ENCODE data around the gene OR56A1. TPM values are rescaled to one million over a fixed set of nuclear protein-coding genes. Genes with fewer than 3 reads are reported as not detected.
A peak's percentile ranks its signal among the peaks of the same experiment; 100 is the strongest.
"Not testable (repeated sequence)": the region's sequence is repeated elsewhere in the genome, so short reads cannot be mapped to it uniquely, and the experiment has no call there.

OR56A1 gene
- total RNA-seq (2014; rRNA removed; shearing (Covaris generic)) = under 0.01 TPM in 1 of 2 replicates, not detected in the other

GRCh38 chr11:6030708-6031405, at the start of gene OR56A1:
Gene OR56A1, minus strand, starts transcription at chr11:6030758. Its CDS starts 3,066 bp downstream, at chr11:6027692.
- DNase-seq (ENCODE audit: low read depth) = no peak

GRCh38 chr11:6079463-6079862, 48.9 kb upstream of the OR56A1 start:
- no peak for DNase-seq (ENCODE audit: low read depth)

- no peak for DNase-seq (ENCODE audit: low read depth)
Observed at GRCh38 chr11:6077723-6078122, 47.2 kb upstream of the OR56A1 start.

GRCh38 chr11:6076443-6076842, 45.9 kb upstream of the OR56A1 start:
- DNase-seq (ENCODE audit: low read depth) = not testable (repeated sequence)

GRCh38 chr11:6067502-6067901, 36.9 kb upstream of the OR56A1 start:
- no peak for DNase-seq (ENCODE audit: low read depth)

GRCh38 chr11:6062691-6063358, 32.3 kb upstream of the OR56A1 start:
- no peak for DNase-seq (ENCODE audit: low read depth)

- DNase-seq (ENCODE audit: low read depth) = peak; percentile 13
Observed at GRCh38 chr11:6061475-6061874, 30.9 kb upstream of the OR56A1 start.

- DNase-seq (ENCODE audit: low read depth) = no peak
Observed at GRCh38 chr11:6057452-6057851, 26.9 kb upstream of the OR56A1 start.

- DNase-seq (ENCODE audit: low read depth) = no peak
Observed at GRCh38 chr11:6055569-6055968, 25.0 kb upstream of the OR56A1 start.

- no peak for DNase-seq (ENCODE audit: low read depth)
Observed at GRCh38 chr11:6052374-6052773, 21.8 kb upstream of the OR56A1 start.

GRCh38 chr11:6040874-6041273, 10.3 kb upstream of the OR56A1 start:
- no peak for DNase-seq (ENCODE audit: low read depth)

GRCh38 chr11:6027501-6027900, 3.1 kb downstream of the OR56A1 start:
- peak; percentile 17 for DNase-seq (ENCODE audit: low read depth)

- DNase-seq (ENCODE audit: low read depth) = no peak
Observed at GRCh38 chr11:6025056-6025455, 5.5 kb downstream of the OR56A1 start.

- peak; percentile 13 for DNase-seq (ENCODE audit: low read depth)
Observed at GRCh38 chr11:6022956-6023355, 7.6 kb downstream of the OR56A1 start.

- DNase-seq (ENCODE audit: low read depth) = no peak
Observed at GRCh38 chr11:6013042-6013441, 17.5 kb downstream of the OR56A1 start.

GRCh38 chr11:6012035-6012668, 18.4 kb downstream of the OR56A1 start:
- no peak for DNase-seq (ENCODE audit: low read depth)

GRCh38 chr11:6006846-6007245, 23.7 kb downstream of the OR56A1 start, which contains the start of gene OR56A4:
Gene OR56A4, minus strand, starts transcription at chr11:6006946. Its CDS starts 3,954 bp downstream, at chr11:6002992.
- no peak for DNase-seq (ENCODE audit: low read depth)

GRCh38 chr11:6006395-6006794, 24.2 kb downstream of the OR56A1 start:
- DNase-seq (ENCODE audit: low read depth) = no peak

- no peak for DNase-seq (ENCODE audit: low read depth)
Observed at GRCh38 chr11:6002202-6002699, 28.3 kb downstream of the OR56A1 start.

- no peak for DNase-seq (ENCODE audit: low read depth)
Observed at GRCh38 chr11:5994791-5995190, 35.8 kb downstream of the OR56A1 start.

- DNase-seq (ENCODE audit: low read depth) = no peak
Observed at GRCh38 chr11:5992604-5993251, 37.8 kb downstream of the OR56A1 start.

GRCh38 chr11:5992150-5992549, 38.4 kb downstream of the OR56A1 start:
- no peak for DNase-seq (ENCODE audit: low read depth)
